Measurements from ENCODE around the gene GIT2. TPM values are rescaled to one million over a fixed set of nuclear protein-coding genes. Genes with fewer than 3 reads are reported as not detected.

The GIT2 gene
- total and polyA plus RNA-seq, 2 of the 13 experiments (the other 11 are each of a cell fraction or from before 2014, with no cell fraction given), result 18.4 to 19.8 TPM

- TF ChIP-seq ZNF280D (CRISPR knock-in tag; IDR thresholded peaks at IDR 0.05) (peak; percentile 98), KDM2A (CRISPR knock-in tag; IDR thresholded peaks at IDR 0.05; ENCODE audit: borderline replicate concordance, low read depth) (no peak), ZNF510 (CRISPR knock-in tag; IDR thresholded peaks at IDR 0.05; ENCODE audit: low read depth) (no peak), TGIF2 (CRISPR knock-in tag; IDR thresholded peaks at IDR 0.05) (no peak), KAT7 (CRISPR knock-in tag; IDR thresholded peaks at IDR 0.05; ENCODE audit: borderline replicate concordance) (no peak), RNF2 (conservative IDR thresholded peaks at IDR 0.05; ENCODE audit: low read depth) (no peak), RAD21 (CRISPR knock-in tag; IDR thresholded peaks at IDR 0.05) (no peak), ZNF30 (CRISPR knock-in tag; IDR thresholded peaks at IDR 0.05) (no peak), CHD4 (IDR thresholded peaks at IDR 0.05; ENCODE audit: borderline replicate concordance, low read length) (no peak), SRSF9 (IDR thresholded peaks at IDR 0.05; ENCODE audit: borderline replicate concordance, insufficient read depth, low read depth, low read length, poor library complexity, severe bottlenecking) (no peak), DBP (CRISPR knock-in tag; IDR thresholded peaks at IDR 0.05; ENCODE audit: not compliant biosample characterization) (no peak), MLLT10 (CRISPR knock-in tag; IDR thresholded peaks at IDR 0.05) (no peak), ZNF274 (CRISPR knock-in tag; IDR thresholded peaks at IDR 0.05) (no peak), CBFB (CRISPR knock-in tag; IDR thresholded peaks at IDR 0.05) (no peak), RFX5 (IDR thresholded peaks at IDR 0.05; ENCODE audit: low read depth, low read length) (no peak), HDAC6 (IDR thresholded peaks at IDR 0.05; ENCODE audit: low read depth, low read length) (no peak), CREBL2 (CRISPR knock-in tag; IDR thresholded peaks at IDR 0.05; ENCODE audit: borderline replicate concordance) (no peak), ZBTB1 (CRISPR knock-in tag; IDR thresholded peaks at IDR 0.05; ENCODE audit: borderline replicate concordance) (no peak)
- TF ChIP-seq, protein P1, sequence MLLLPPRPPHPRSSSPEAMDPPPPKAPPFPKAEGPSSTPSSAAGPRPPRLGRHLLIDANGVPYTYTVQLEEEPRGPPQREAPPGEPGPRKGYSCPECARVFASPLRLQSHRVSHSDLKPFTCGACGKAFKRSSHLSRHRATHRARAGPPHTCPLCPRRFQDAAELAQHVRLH (CRISPR knock-in tag; IDR thresholded peaks at IDR 0.05; ENCODE audit: borderline replicate concordance, low read depth), result peak; percentile 81
- TF ChIP-seq, protein P2, sequence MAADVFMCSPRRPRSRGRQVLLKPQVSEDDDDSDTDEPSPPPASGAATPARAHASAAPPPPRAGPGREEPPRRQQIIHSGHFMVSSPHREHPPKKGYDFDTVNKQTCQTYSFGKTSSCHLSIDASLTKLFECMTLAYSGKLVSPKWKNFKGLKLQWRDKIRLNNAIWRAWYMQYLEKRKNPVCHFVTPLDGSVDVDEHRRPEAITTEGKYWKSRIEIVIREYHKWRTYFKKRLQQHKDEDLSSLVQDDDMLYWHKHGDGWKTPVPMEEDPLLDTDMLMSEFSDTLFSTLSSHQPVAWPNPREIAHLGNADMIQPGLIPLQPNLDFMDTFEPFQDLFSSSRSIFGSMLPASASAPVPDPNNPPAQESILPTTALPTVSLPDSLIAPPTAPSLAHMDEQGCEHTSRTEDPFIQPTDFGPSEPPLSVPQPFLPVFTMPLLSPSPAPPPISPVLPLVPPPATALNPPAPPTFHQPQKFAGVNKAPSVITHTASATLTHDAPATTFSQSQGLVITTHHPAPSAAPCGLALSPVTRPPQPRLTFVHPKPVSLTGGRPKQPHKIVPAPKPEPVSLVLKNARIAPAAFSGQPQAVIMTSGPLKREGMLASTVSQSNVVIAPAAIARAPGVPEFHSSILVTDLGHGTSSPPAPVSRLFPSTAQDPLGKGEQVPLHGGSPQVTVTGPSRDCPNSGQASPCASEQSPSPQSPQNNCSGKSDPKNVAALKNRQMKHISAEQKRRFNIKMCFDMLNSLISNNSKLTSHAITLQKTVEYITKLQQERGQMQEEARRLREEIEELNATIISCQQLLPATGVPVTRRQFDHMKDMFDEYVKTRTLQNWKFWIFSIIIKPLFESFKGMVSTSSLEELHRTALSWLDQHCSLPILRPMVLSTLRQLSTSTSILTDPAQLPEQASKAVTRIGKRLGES (CRISPR knock-in tag; IDR thresholded peaks at IDR 0.05; ENCODE audit: borderline replicate concordance), result no peak
- TF ChIP-seq, protein P3, sequence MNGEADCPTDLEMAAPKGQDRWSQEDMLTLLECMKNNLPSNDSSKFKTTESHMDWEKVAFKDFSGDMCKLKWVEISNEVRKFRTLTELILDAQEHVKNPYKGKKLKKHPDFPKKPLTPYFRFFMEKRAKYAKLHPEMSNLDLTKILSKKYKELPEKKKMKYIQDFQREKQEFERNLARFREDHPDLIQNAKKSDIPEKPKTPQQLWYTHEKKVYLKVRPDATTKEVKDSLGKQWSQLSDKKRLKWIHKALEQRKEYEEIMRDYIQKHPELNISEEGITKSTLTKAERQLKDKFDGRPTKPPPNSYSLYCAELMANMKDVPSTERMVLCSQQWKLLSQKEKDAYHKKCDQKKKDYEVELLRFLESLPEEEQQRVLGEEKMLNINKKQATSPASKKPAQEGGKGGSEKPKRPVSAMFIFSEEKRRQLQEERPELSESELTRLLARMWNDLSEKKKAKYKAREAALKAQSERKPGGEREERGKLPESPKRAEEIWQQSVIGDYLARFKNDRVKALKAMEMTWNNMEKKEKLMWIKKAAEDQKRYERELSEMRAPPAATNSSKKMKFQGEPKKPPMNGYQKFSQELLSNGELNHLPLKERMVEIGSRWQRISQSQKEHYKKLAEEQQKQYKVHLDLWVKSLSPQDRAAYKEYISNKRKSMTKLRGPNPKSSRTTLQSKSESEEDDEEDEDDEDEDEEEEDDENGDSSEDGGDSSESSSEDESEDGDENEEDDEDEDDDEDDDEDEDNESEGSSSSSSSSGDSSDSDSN (CRISPR knock-in tag; IDR thresholded peaks at IDR 0.05), result no peak
Observed at GRCh38 chr12:110035534-110036104, 39.5 kb upstream of the GIT2 start (continued).

Measured in HepG2 (cell line).